ENCODE measurements around the gene MACROD2. TPM values are rescaled to one million over a fixed set of nuclear protein-coding genes. Genes with fewer than 3 reads are reported as not detected.

MACROD2 gene
- polyA plus RNA-seq, 2 of the 4 experiments (the other 2 are of a cell fraction): 0.96 to 1.3 TPM

DNA sequence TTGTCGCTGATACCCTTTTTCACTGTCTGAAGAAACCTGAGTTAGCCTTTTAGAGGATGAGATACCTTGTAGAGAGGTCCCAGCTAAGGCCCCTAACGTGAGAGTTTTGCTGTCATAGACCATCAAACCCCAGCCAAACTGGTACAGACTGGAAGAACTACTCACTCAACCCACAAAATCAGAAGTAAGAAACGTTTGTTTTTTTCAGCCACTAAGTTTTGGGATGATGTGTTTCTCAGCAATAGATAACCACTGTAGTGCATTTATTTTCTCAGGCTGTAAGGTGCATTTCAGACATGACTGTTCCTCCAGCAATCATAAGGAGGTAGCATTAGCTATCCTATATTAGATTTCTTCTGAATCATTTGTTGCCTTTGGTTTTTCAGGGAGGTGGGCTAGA is 749.4 kb downstream of the MACROD2 start:
- Histone ChIP-seq H3K9me3 (no peaks in the 10 kb centered on the region), H3K4me3 (no peak overlapping the region), H3K4me2 (no peak overlapping the region), H3K4me1 (no peaks in the 10 kb centered on the region), H3K27ac (no peak overlapping the region)
- ATAC-seq: no peak
- no peak for DNase-seq (ENCODE audit: low read depth in 1 of 2, low spot score in 1 of 2)
- TF ChIP-seq JUN (IDR thresholded peaks at IDR 0.05) (no peak), FOSB (CRISPR knock-in tag; IDR thresholded peaks at IDR 0.05) (no peak), HDAC2 (IDR thresholded peaks at IDR 0.05) (no peak), POLR2AphosphoS2 (conservative IDR thresholded peaks at IDR 0.05; ENCODE audit: low read length) (no peak), JUNB (IDR thresholded peaks at IDR 0.05) (no peak), CEBPB (IDR thresholded peaks at IDR 0.05) (no peak)
- no peak for FAIRE-seq
- POLR2A ChIA-PET: no interaction called here
- CTCF ChIA-PET: no interaction called here
- 44% methylated on average over 3 of the region's 3 CpGs for WGBS (ENCODE audit: missing lambda C conversion rate)

DNA sequence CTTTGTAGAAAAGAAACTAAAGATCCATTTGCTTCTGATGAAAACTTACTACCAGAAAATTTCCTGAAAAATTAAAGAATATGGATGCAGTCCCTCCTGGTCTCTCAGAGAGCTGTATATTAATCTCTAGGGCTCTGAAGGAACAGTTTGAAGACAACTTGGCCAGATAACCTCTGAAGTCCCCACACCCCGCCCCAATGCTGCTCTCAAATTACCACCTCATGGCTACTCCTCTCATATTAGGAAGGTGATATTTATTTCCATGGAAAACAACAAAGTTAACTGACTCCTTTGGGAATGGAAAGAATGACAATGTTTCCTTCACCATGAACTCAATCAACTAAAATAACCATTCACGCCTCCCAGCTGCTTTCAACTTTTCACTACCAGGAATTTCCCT is 750.5 kb downstream of the MACROD2 start:
- no peak overlapping the region for H3K4me3 ChIP-seq
- H3K4me1 ChIP-seq: no peaks in the 10 kb centered on the region
- 72% methylated on average over 2 of the region's 2 CpGs for WGBS (ENCODE audit: missing lambda C conversion rate)
- H3K27ac ChIP-seq: no peak overlapping the region
- no peak for DNase-seq (ENCODE audit: low read depth in 1 of 2, low spot score in 1 of 2)
- TF ChIP-seq NPAS2 (CRISPR knock-in tag; IDR thresholded peaks at IDR 0.05; ENCODE audit: borderline replicate concordance): no peak
- no peak for TF ChIP-seq JUNB (IDR thresholded peaks at IDR 0.05)
- no peak for TF ChIP-seq PHF8 (IDR thresholded peaks at IDR 0.05; ENCODE audit: borderline replicate concordance, low read depth)
- no peak for TF ChIP-seq CBX8 (IDR thresholded peaks at IDR 0.05)
- no peak for TF ChIP-seq EHF (CRISPR knock-in tag; IDR thresholded peaks at IDR 0.05)
- TF ChIP-seq, protein P1, sequence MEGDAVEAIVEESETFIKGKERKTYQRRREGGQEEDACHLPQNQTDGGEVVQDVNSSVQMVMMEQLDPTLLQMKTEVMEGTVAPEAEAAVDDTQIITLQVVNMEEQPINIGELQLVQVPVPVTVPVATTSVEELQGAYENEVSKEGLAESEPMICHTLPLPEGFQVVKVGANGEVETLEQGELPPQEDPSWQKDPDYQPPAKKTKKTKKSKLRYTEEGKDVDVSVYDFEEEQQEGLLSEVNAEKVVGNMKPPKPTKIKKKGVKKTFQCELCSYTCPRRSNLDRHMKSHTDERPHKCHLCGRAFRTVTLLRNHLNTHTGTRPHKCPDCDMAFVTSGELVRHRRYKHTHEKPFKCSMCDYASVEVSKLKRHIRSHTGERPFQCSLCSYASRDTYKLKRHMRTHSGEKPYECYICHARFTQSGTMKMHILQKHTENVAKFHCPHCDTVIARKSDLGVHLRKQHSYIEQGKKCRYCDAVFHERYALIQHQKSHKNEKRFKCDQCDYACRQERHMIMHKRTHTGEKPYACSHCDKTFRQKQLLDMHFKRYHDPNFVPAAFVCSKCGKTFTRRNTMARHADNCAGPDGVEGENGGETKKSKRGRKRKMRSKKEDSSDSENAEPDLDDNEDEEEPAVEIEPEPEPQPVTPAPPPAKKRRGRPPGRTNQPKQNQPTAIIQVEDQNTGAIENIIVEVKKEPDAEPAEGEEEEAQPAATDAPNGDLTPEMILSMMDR (IDR thresholded peaks at IDR 0.05): no peak
- TF ChIP-seq, protein P2, sequence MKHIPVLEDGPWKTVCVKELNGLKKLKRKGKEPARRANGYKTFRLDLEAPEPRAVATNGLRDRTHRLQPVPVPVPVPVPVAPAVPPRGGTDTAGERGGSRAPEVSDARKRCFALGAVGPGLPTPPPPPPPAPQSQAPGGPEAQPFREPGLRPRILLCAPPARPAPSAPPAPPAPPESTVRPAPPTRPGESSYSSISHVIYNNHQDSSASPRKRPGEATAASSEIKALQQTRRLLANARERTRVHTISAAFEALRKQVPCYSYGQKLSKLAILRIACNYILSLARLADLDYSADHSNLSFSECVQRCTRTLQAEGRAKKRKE (CRISPR knock-in tag; IDR thresholded peaks at IDR 0.05; ENCODE audit: low read depth): no peak
- no peak for TF ChIP-seq CBX2 (IDR thresholded peaks at IDR 0.05; ENCODE audit: borderline replicate concordance, low read depth)
- TF ChIP-seq GATA3 (IDR thresholded peaks at IDR 0.05; ENCODE audit: borderline replicate concordance): no peak
- no peak for TF ChIP-seq ZSCAN20 (CRISPR knock-in tag; IDR thresholded peaks at IDR 0.05)
- TF ChIP-seq SMC3 (IDR thresholded peaks at IDR 0.05): no peak
- TF ChIP-seq, protein P3, sequence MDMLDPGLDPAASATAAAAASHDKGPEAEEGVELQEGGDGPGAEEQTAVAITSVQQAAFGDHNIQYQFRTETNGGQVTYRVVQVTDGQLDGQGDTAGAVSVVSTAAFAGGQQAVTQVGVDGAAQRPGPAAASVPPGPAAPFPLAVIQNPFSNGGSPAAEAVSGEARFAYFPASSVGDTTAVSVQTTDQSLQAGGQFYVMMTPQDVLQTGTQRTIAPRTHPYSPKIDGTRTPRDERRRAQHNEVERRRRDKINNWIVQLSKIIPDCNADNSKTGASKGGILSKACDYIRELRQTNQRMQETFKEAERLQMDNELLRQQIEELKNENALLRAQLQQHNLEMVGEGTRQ (IDR thresholded peaks at IDR 0.05): no peak
- TF ChIP-seq, protein P4, sequence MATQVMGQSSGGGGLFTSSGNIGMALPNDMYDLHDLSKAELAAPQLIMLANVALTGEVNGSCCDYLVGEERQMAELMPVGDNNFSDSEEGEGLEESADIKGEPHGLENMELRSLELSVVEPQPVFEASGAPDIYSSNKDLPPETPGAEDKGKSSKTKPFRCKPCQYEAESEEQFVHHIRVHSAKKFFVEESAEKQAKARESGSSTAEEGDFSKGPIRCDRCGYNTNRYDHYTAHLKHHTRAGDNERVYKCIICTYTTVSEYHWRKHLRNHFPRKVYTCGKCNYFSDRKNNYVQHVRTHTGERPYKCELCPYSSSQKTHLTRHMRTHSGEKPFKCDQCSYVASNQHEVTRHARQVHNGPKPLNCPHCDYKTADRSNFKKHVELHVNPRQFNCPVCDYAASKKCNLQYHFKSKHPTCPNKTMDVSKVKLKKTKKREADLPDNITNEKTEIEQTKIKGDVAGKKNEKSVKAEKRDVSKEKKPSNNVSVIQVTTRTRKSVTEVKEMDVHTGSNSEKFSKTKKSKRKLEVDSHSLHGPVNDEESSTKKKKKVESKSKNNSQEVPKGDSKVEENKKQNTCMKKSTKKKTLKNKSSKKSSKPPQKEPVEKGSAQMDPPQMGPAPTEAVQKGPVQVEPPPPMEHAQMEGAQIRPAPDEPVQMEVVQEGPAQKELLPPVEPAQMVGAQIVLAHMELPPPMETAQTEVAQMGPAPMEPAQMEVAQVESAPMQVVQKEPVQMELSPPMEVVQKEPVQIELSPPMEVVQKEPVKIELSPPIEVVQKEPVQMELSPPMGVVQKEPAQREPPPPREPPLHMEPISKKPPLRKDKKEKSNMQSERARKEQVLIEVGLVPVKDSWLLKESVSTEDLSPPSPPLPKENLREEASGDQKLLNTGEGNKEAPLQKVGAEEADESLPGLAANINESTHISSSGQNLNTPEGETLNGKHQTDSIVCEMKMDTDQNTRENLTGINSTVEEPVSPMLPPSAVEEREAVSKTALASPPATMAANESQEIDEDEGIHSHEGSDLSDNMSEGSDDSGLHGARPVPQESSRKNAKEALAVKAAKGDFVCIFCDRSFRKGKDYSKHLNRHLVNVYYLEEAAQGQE (IDR thresholded peaks at IDR 0.05): no peak
- TF ChIP-seq MAFK (IDR thresholded peaks at IDR 0.05; ENCODE audit: partially characterized antibody): no peak
- TF ChIP-seq, protein P5, sequence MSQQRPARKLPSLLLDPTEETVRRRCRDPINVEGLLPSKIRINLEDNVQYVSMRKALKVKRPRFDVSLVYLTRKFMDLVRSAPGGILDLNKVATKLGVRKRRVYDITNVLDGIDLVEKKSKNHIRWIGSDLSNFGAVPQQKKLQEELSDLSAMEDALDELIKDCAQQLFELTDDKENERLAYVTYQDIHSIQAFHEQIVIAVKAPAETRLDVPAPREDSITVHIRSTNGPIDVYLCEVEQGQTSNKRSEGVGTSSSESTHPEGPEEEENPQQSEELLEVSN (IDR thresholded peaks at IDR 0.05; ENCODE audit: borderline replicate concordance, low read depth): no peak
- TF ChIP-seq NFE2L2 (conservative IDR thresholded peaks at IDR 0.05; ENCODE audit: low read length): no peak
- no peak for TF ChIP-seq CEBPB (IDR thresholded peaks at IDR 0.05)
- no peak for TF ChIP-seq CHD2 (IDR thresholded peaks at IDR 0.05; ENCODE audit: low read length, partially characterized antibody)
- no peak for TF ChIP-seq KDM1A (IDR thresholded peaks at IDR 0.05; ENCODE audit: low read depth)
- TF ChIP-seq RCOR1 (IDR thresholded peaks at IDR 0.05; ENCODE audit: low read depth, low read length): no peak
- no peak for FAIRE-seq
- CTCF ChIA-PET: no interaction called here
- no peaks in the 10 kb centered on the region for H3K9me3 ChIP-seq
- no peak for ATAC-seq
- POLR2A ChIA-PET: no interaction called here
- H3K4me2 ChIP-seq: no peak overlapping the region

Data from A549 (cell line).